Measurements from ENCODE around the gene HMCN2.

Gene HMCN2

GRCh38 chr9:130265431-130266235, at the start of gene HMCN2:
Gene HMCN2 (plus strand): TSS chr9:130265760. CDS start chr9:130265879, 119 bp downstream.
- H3K4me3 ChIP-seq (ENCODE audit: insufficient read length, low read depth) = peak within 1 kb of the TSS; percentile 72
- peaks cover 26% of the 10 kb centered on the region for H3K27me3 ChIP-seq (ENCODE audit: insufficient read depth, insufficient read length)

GRCh38 chr9:130217838-130218237, 47.7 kb upstream of the HMCN2 start:
- Histone ChIP-seq H3K9me3 (ENCODE audit: insufficient read depth, low read length) (no peaks in the 10 kb centered on the region), H3K36me3 (ENCODE audit: insufficient read depth, insufficient read length, low read length) (peaks cover 42% of the 10 kb centered on the region), H3K4me1 (ENCODE audit: insufficient read depth, insufficient read length) (peaks cover 33% of the 10 kb centered on the region), H3K27me3 (ENCODE audit: insufficient read depth, insufficient read length) (no peaks in the 10 kb centered on the region), H3K9ac (ENCODE audit: insufficient read length, low read depth) (no peak overlapping the region), H3K4me3 (ENCODE audit: insufficient read length, low read depth) (no peak overlapping the region)
- no peak for TF ChIP-seq ZNF274 (IDR thresholded peaks at IDR 0.05; ENCODE audit: low read depth, low read length)
- no peak for TF ChIP-seq SUZ12 (IDR thresholded peaks at IDR 0.05; ENCODE audit: extremely low read depth, insufficient read depth, insufficient read length)
- no peak for TF ChIP-seq YY1 (IDR thresholded peaks at IDR 0.05; ENCODE audit: insufficient read depth, insufficient read length)
- DNase-seq (ENCODE audit: low read depth, low spot score) = no peak

More at GRCh38 chr9:130265431-130266235, at the start of gene HMCN2:
- Histone ChIP-seq H3K36me3 (ENCODE audit: insufficient read depth, insufficient read length, low read length) (no peaks in the 10 kb centered on the region), H3K4me1 (ENCODE audit: insufficient read depth, insufficient read length) (peaks cover 23% of the 10 kb centered on the region), H3K9me3 (ENCODE audit: insufficient read depth, low read length) (no peaks in the 10 kb centered on the region), H3K9ac (ENCODE audit: insufficient read length, low read depth) (peak within 1 kb of the TSS; percentile 74)
- DNase-seq (ENCODE audit: low read depth, low spot score) = no peak
- TF ChIP-seq SUZ12 (IDR thresholded peaks at IDR 0.05; ENCODE audit: extremely low read depth, insufficient read depth, insufficient read length) = no peak
- no peak for TF ChIP-seq YY1 (IDR thresholded peaks at IDR 0.05; ENCODE audit: insufficient read depth, insufficient read length)
- no peak for TF ChIP-seq ZNF274 (IDR thresholded peaks at IDR 0.05; ENCODE audit: low read depth, low read length)

DNA sequence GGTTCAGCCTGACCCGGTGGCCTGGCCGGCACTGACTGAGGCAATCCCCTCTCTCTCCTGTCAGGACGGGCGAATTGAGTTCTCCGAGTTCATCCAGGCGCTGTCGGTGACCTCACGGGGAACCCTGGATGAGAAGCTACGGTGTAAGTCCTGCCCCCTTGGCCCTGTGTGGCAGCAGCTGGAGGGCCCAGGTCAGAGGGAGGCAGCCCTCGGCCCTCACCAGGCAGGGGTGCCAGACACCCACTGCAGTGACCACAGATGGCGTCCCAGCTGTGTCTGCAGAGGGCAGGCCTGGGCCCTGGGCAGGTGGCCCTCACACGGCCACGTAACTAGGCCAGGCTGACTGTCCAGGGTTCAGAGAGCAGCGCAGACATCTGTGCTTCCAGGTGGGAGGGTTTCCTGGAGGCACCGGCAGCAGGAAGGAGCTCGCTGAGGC, 45.9 kb upstream of the HMCN2 start:
- H3K27me3 ChIP-seq (ENCODE audit: insufficient read depth, insufficient read length) = no peaks in the 10 kb centered on the region

GRCh38 chr9:130220352-130220751, 45.2 kb upstream of the HMCN2 start:
- no peaks in the 10 kb centered on the region for H3K9me3 ChIP-seq (ENCODE audit: insufficient read depth, low read length)
- no peaks in the 10 kb centered on the region for H3K27me3 ChIP-seq (ENCODE audit: insufficient read depth, insufficient read length)
- H3K4me1 ChIP-seq (ENCODE audit: insufficient read depth, insufficient read length) = peaks cover 18% of the 10 kb centered on the region
- H3K9ac ChIP-seq (ENCODE audit: insufficient read length, low read depth) = peak overlapping the region; percentile 71
- H3K36me3 ChIP-seq (ENCODE audit: insufficient read depth, insufficient read length, low read length) = peaks cover 50% of the 10 kb centered on the region
- TF ChIP-seq YY1 (IDR thresholded peaks at IDR 0.05; ENCODE audit: insufficient read depth, insufficient read length) = no peak
- no peak for TF ChIP-seq SUZ12 (IDR thresholded peaks at IDR 0.05; ENCODE audit: extremely low read depth, insufficient read depth, insufficient read length)
- TF ChIP-seq ZNF274 (IDR thresholded peaks at IDR 0.05; ENCODE audit: low read depth, low read length) = no peak
- peak; percentile 38 for DNase-seq (ENCODE audit: low read depth, low spot score)
- H3K4me3 ChIP-seq (ENCODE audit: insufficient read length, low read depth) = no peak overlapping the region

More for the DNA sequence above, 45.9 kb upstream of the HMCN2 start:
- no peak for DNase-seq (ENCODE audit: low read depth, low spot score)
- Histone ChIP-seq H3K36me3 (ENCODE audit: insufficient read depth, insufficient read length, low read length) (peaks cover 50% of the 10 kb centered on the region), H3K9ac (ENCODE audit: insufficient read length, low read depth) (peak overlapping the region; percentile 71), H3K4me3 (ENCODE audit: insufficient read length, low read depth) (no peak overlapping the region), H3K9me3 (ENCODE audit: insufficient read depth, low read length) (no peaks in the 10 kb centered on the region), H3K4me1 (ENCODE audit: insufficient read depth, insufficient read length) (peaks cover 25% of the 10 kb centered on the region)
- TF ChIP-seq YY1 (IDR thresholded peaks at IDR 0.05; ENCODE audit: insufficient read depth, insufficient read length) (no peak), ZNF274 (IDR thresholded peaks at IDR 0.05; ENCODE audit: low read depth, low read length) (no peak), SUZ12 (IDR thresholded peaks at IDR 0.05; ENCODE audit: extremely low read depth, insufficient read depth, insufficient read length) (no peak)

DNA sequence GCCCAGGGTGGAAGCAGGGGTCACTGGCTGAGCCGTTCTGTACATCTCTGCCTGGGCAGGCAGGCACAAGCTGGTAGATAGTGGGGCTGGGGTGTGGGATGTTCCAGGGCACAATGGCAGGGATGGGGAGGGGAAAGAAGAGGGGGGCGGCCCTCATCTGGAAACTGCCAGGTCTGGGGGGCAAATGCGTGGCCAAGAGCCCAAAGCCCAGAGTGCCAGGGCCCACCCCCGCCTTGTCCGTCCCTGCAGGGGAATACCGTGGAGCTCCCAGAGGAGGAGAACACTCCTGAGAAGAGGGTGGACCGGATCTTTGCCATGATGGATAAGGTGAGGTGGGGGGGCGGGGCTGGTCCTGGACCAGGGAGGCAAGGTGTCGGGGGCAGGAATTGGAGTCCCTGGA, 42.7 kb upstream of the HMCN2 start:
- Histone ChIP-seq H3K9me3 (ENCODE audit: insufficient read depth, low read length) (peaks cover 5% of the 10 kb centered on the region; the same call in 1 of the 2 replicates), H3K4me3 (ENCODE audit: insufficient read length, low read depth) (no peak overlapping the region), H3K27me3 (ENCODE audit: insufficient read depth, insufficient read length) (no peaks in the 10 kb centered on the region), H3K4me1 (ENCODE audit: insufficient read depth, insufficient read length) (peaks cover 12% of the 10 kb centered on the region), H3K9ac (ENCODE audit: insufficient read length, low read depth) (no peak overlapping the region), H3K36me3 (ENCODE audit: insufficient read depth, insufficient read length, low read length) (peaks cover 61% of the 10 kb centered on the region)
- TF ChIP-seq YY1 (IDR thresholded peaks at IDR 0.05; ENCODE audit: insufficient read depth, insufficient read length) (no peak), ZNF274 (IDR thresholded peaks at IDR 0.05; ENCODE audit: low read depth, low read length) (no peak), SUZ12 (IDR thresholded peaks at IDR 0.05; ENCODE audit: extremely low read depth, insufficient read depth, insufficient read length) (no peak)
- DNase-seq (ENCODE audit: low read depth, low spot score) = no peak

GRCh38 chr9:130225071-130225470, 40.5 kb upstream of the HMCN2 start:
- peaks cover 1% of the 10 kb centered on the region for H3K4me1 ChIP-seq (ENCODE audit: insufficient read depth, insufficient read length)
- H3K9ac ChIP-seq (ENCODE audit: insufficient read length, low read depth) = no peak overlapping the region
- TF ChIP-seq ZNF274 (IDR thresholded peaks at IDR 0.05; ENCODE audit: low read depth, low read length) (no peak), SUZ12 (IDR thresholded peaks at IDR 0.05; ENCODE audit: extremely low read depth, insufficient read depth, insufficient read length) (no peak)
- no peak overlapping the region for H3K4me3 ChIP-seq (ENCODE audit: insufficient read length, low read depth)
- H3K36me3 ChIP-seq (ENCODE audit: insufficient read depth, insufficient read length, low read length) = peaks cover 53% of the 10 kb centered on the region
- no peak for DNase-seq (ENCODE audit: low read depth, low spot score)
- no peaks in the 10 kb centered on the region for H3K27me3 ChIP-seq (ENCODE audit: insufficient read depth, insufficient read length)
- H3K9me3 ChIP-seq (ENCODE audit: insufficient read depth, low read length) = peaks cover 7% of the 10 kb centered on the region; the same call in 1 of the 2 replicates

GRCh38 chr9:130225586-130225985, 40.0 kb upstream of the HMCN2 start:
- H3K9me3 ChIP-seq (ENCODE audit: insufficient read depth, low read length) = peaks cover 7% of the 10 kb centered on the region; the same call in 1 of the 2 replicates
- no peaks in the 10 kb centered on the region for H3K4me1 ChIP-seq (ENCODE audit: insufficient read depth, insufficient read length)
- no peak for DNase-seq (ENCODE audit: low read depth, low spot score)
- no peaks in the 10 kb centered on the region for H3K27me3 ChIP-seq (ENCODE audit: insufficient read depth, insufficient read length)
- no peak overlapping the region for H3K4me3 ChIP-seq (ENCODE audit: insufficient read length, low read depth)
- peaks cover 53% of the 10 kb centered on the region for H3K36me3 ChIP-seq (ENCODE audit: insufficient read depth, insufficient read length, low read length)
- TF ChIP-seq ZNF274 (IDR thresholded peaks at IDR 0.05; ENCODE audit: low read depth, low read length) = no peak
- no peak for TF ChIP-seq YY1 (IDR thresholded peaks at IDR 0.05; ENCODE audit: insufficient read depth, insufficient read length)
- no peak for TF ChIP-seq SUZ12 (IDR thresholded peaks at IDR 0.05; ENCODE audit: extremely low read depth, insufficient read depth, insufficient read length)
- no peak overlapping the region for H3K9ac ChIP-seq (ENCODE audit: insufficient read length, low read depth)
